ENCODE data around the gene PTPRM.

DNA sequence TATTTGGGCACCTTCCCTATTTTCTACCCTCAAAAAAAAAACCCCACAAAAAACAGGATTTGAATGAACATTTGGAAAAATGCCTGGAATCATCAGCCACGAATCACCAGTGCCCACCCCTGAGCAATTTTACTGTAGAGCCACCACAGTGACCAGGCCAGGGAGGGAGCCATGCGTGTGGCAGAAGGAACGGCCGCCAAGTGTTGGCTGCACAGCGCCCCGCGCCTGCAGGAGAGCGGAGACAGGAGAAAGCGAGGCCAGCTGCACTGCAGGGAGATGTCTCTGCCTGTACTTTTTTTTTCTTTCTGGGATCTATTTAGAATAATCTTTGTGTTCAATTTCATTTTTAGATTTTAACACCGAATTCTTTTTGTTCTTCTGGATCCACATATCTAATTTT lies 772.8 kb downstream of the PTPRM start:
- TF ChIP-seq CTCF (IDR thresholded peaks at IDR 0.05; ENCODE audit: extremely low read depth in 1 of 2, insufficient read depth in 1 of 2, low read depth in 1 of 2, low read length in 2 of 2) = no peak
- no peak for TF ChIP-seq POLR2A (IDR thresholded peaks at IDR 0.05; ENCODE audit: low read depth, low read length)
- TF ChIP-seq POLR2AphosphoS5 (IDR thresholded peaks at IDR 0.05; ENCODE audit: insufficient read depth, low read depth, low read length) = no peak
- TF ChIP-seq MYC (IDR thresholded peaks at IDR 0.05; ENCODE audit: low read depth, low read length) = no peak
- TF ChIP-seq, protein P1, sequence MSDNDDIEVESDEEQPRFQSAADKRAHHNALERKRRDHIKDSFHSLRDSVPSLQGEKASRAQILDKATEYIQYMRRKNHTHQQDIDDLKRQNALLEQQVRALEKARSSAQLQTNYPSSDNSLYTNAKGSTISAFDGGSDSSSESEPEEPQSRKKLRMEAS (IDR thresholded peaks at IDR 0.05; ENCODE audit: insufficient read depth, insufficient read length) = no peak

Data from endothelial cell of umbilical vein (primary cell).